K562 (cell line): ENCODE results near the gene ASB13. TPM values are rescaled to one million over a fixed set of nuclear protein-coding genes. Genes with fewer than 3 reads are reported as not detected.

ENCODE experiments used
- ATAC-seq: fragments of 200-7000 bp; cut with Tn5 transposase; 3 replicates; pipeline ENCODE4 v1.9.1; 2020; ENCODE audit warnings: moderate library complexity
- BruUV-seq: library from RNA; stranded (reverse); fragments of 400-500 nt; replicated peaks from 2 replicates; lab custom pipeline; 2021; lab: Mats Ljungman, UMichigan
- CTCF ChIA-PET: fragments of 300-600 bp; formaldehyde crosslinking; extraction: SDS; loops from one replicate; lab custom pipeline; 2021; ENCODE audit warnings: low intra/inter-chr PET ratio; lab: Yijun Ruan, JAX
- POLR2A ChIA-PET: fragments of 300-600, 350-650 bp; sonication (Branson Sonifier 250); formaldehyde crosslinking; extraction: SDS; loops from one replicate; lab custom pipeline; 2021; ENCODE audit warnings: antibody characterized with exemption, inconsistent platforms; lab: Yijun Ruan, JAX
- DNase-seq, 4 experiments: peaks; one replicate each; pipeline versions ENCODE4 v3.0.0 to v3.0.0-alpha.2; 2011 to 2018; ENCODE audit warnings: low spot score in 3 of 4, mixed read lengths in 3 of 4; ENCODE audit errors: extremely low read depth in 1 of 4
- FAIRE-seq: peaks from 2 replicates; lab custom pipeline; 2011; peaks lifted over from hg19 to GRCh38; lab: Jason Lieb, UNC
- H2AFZ ChIP-seq: 2 replicates; pipeline ENCODE4 v1.6.0; 2011; ENCODE audit warnings: low read depth, low read length, control low read depth, inconsistent platforms
- H3K27ac ChIP-seq: fragments of 200-600 bp; 3 replicates; pipeline ENCODE4 v1.8.0; 2011; ENCODE audit warnings: low read depth, mild to moderate bottlenecking, control low read depth, inconsistent platforms, low read length, moderate library complexity, mixed read lengths; ENCODE audit errors: extremely low read depth
- H3K27me3 ChIP-seq, 2 experiments: fragments of 300-600 bp in 1 of 2; 2 replicates in 1 of 2; 3 replicates in 1 of 2; pipeline versions ENCODE4 v1.6.0 to v1.8.0; 2011; ENCODE audit warnings: inconsistent platforms in 2 of 2, low read length in 2 of 2, mild to moderate bottlenecking in 1 of 2, mixed read lengths in 1 of 2, moderate library complexity in 1 of 2; ENCODE audit not compliant: control insufficient read depth in 2 of 2, insufficient read depth in 2 of 2
- H3K36me3 ChIP-seq: fragments of 300-600 bp; 3 replicates; pipeline ENCODE4 v1.8.0; 2011; ENCODE audit warnings: mild to moderate bottlenecking, low read length, inconsistent platforms; ENCODE audit not compliant: control insufficient read depth, insufficient read depth
- H3K4me1 ChIP-seq, 2 experiments: fragments of 200-600 bp in 1 of 2; replicated peaks in 1 of 2; 2 replicates in 1 of 2; 3 replicates in 1 of 2; pipeline versions ENCODE4 v1.5.1 to v1.8.0; 2011; ENCODE audit warnings: inconsistent platforms in 2 of 2, low read length in 2 of 2, mild to moderate bottlenecking in 1 of 2, mixed read lengths in 1 of 2, moderate library complexity in 1 of 2; ENCODE audit not compliant: control insufficient read depth in 2 of 2, insufficient read depth in 2 of 2
- H3K4me2 ChIP-seq: 2 replicates; pipeline ENCODE4 v1.6.1; 2011; ENCODE audit warnings: low read length, control low read depth, inconsistent platforms, mixed read lengths; ENCODE audit not compliant: insufficient read depth
- H3K4me3 ChIP-seq: fragments of 200-600 bp; sonication (generic), shearing (Covaris generic); 2 replicates; pipeline ENCODE4 v1.5.1; 2016; ENCODE audit warnings: control low read depth, inconsistent platforms
- H3K79me2 ChIP-seq: fragments of 200-600 bp; 3 replicates; pipeline ENCODE4 v1.8.0; 2011; ENCODE audit warnings: low read length, inconsistent platforms; ENCODE audit not compliant: control insufficient read depth, insufficient read depth
- H3K9ac ChIP-seq, 2 experiments: 2 replicates each; pipeline versions ENCODE4 v1.6.0 to v1.6.1; 2011; ENCODE audit warnings: low read depth in 2 of 2, low read length in 2 of 2, control low read depth in 1 of 2, inconsistent platforms in 1 of 2, mild to moderate bottlenecking in 1 of 2, mixed read lengths in 1 of 2; ENCODE audit not compliant: insufficient read depth in 1 of 2
- H3K9me1 ChIP-seq: one replicate; pipeline ENCODE4 v1.6.0; 2011; ENCODE audit warnings: inconsistent platforms, mild to moderate bottlenecking, low read length, moderate library complexity; ENCODE audit not compliant: control insufficient read depth, insufficient read depth
- H3K9me3 ChIP-seq: replicated peaks from 2 replicates; pipeline ENCODE4 v1.5.1; 2011; ENCODE audit warnings: low read depth, low read length, inconsistent platforms; ENCODE audit not compliant: control insufficient read depth, insufficient read depth
- H4K20me1 ChIP-seq: replicated peaks from 2 replicates; pipeline ENCODE4 v1.6.1; 2011; ENCODE audit warnings: low read length, inconsistent platforms, mixed read lengths; ENCODE audit not compliant: control insufficient read depth, insufficient read depth
- EGR1 ChIP-seq: fragments of 450-650 bp; conservative IDR thresholded peaks from 2 replicates; pipeline ENCODE4 v1.6.1; 2017; ENCODE audit warnings: mild to moderate bottlenecking
- GATAD2B ChIP-seq: fragments of 450-650 bp; IDR thresholded peaks from 2 replicates; pipeline ENCODE4 v1.6.1; 2017; ENCODE audit warnings: mild to moderate bottlenecking, borderline replicate concordance
- TEAD4 ChIP-seq, 2 experiments: sonication (generic) in 1 of 2; formaldehyde crosslinking in 1 of 2; IDR thresholded peaks; 2 replicates each; pipeline versions ENCODE4 v1.6.1 to v1.8.0; 2012 to 2022; ENCODE audit warnings: borderline replicate concordance in 1 of 2, inconsistent platforms in 1 of 2, low read length in 1 of 2, mild to moderate bottlenecking in 1 of 2, missing genetic modification reagents in 1 of 2
- WGBS: fragments of 100-300 bp; shearing (Covaris generic); methylation state at CpG from one replicate; pipeline ENCODE4 v1.1.6; 2016; ENCODE audit warnings: low coverage, mixed read lengths; ENCODE audit not compliant: insufficient coverage; ENCODE audit errors: missing lambda C conversion rate; 5-methylcytosine and 5-hydroxymethylcytosine counted together
- in situ Hi-C: fragments of 300-500 bp; cut with MboI; formaldehyde crosslinking; loops from 4 replicates; pipeline ENCODE4 v1.15.0; 2018; ENCODE audit warnings: inconsistent platforms, mixed read lengths
- intact Hi-C: fragments of 100-400 bp; cut with micrococcal nuclease; formaldehyde crosslinking; loops from 2 replicates; pipeline ENCODE4 v1.14.2; 2022
- polyA plus RNA-seq, 8 experiments: library from polyadenylated mRNA; depleted of rRNA in 4 of 8; stranded (reverse) in 5 of 8; unstranded in 3 of 8; fragments of >200 nt; fragmentation: Nextera tagmentation in 2 of 8; fragmentation: Illumina TruSeq in 1 of 8; extraction: Ambion mirVana in 2 of 8; extraction: Trizol in 1 of 8; gene quantifications; 2 replicates each; pipeline versions ENCODE4 v1.2.1 to v1.2.3, GENCODE V29; 2011 to 2014; ENCODE audit warnings: inconsistent platforms in 1 of 8, missing spikeins in 1 of 8
- total RNA-seq, 7 experiments: library from RNA; depleted of rRNA in 6 of 7; stranded (reverse); fragments of >200 nt in 6 of 7; fragmentation: Illumina TruSeq in 2 of 7; extraction: Trizol in 2 of 7; gene quantifications; 2 replicates each; pipeline versions ENCODE4 v1.2.1 to v1.2.3, GENCODE V29; 2011 to 2021; ENCODE audit warnings: low replicate concordance in 1 of 7

ASB13 gene
- total and polyA plus RNA-seq, 9 of the 15 experiments (the other 6 are each of a cell fraction or from before 2014, with no cell fraction given), result 5.2 to 28.8 (median 16.9) TPM

DNA sequence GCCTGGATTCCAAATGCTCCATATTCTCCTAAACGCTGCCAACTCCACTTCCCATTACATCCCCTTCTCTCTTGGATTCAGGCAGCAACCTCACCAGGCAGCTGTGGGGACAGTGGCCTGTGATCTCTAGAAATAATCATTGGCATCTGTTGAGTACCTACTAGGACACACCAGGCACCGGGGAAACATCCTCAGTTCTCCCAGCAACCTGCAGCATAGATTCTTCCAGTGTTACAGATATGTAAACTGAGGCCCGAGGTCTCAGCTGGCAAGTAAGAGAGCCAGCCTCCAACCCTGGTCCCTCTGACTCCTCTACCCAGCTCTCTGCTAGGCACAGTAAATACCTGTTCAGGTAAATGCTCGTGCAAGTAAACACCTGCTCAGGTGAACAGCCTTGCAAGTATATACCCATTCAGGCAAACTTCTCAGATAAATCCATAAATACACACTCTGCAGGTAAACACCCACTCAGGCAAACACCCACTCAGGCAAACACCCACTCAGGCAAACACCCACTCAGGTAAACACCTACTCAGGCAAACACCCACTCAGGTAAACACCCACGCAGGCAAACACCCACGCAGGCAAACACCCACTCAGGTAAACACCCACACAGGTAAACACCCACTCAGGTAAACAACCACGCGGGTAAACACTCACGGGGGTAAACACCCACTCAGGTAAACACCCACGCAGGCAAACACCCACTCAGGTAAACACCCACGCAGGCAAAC lies 18.7 kb downstream of the ASB13 start:
- Histone ChIP-seq H3K79me2 (no peaks in the 10 kb centered on the region), H3K36me3 (peaks cover 16% of the 10 kb centered on the region; the same call in 1 of the 3 replicates), H3K27ac (no peak overlapping the region), H2AFZ (no peak overlapping the region), H3K9me3 (no peaks in the 10 kb centered on the region), H3K4me3 (no peak overlapping the region), H3K9me1 (no peaks in the 10 kb centered on the region), H3K9ac (no peak overlapping the region), H3K27me3 (no peaks in the 10 kb centered on the region), H3K4me2 (no peak overlapping the region)
- no TSS peak for BruUV-seq
- intact Hi-C loops, result no loop called here
- DNase-seq (no peak), ATAC-seq (no peak)
- in situ Hi-C loops, result no loop called here
- whole genome bisulfite sequencing, result 58% methylated on average over 10 of the region's 11 CpGs
- POLR2A ChIA-PET, result no interaction called here
- 0 out of 2 replicates have a peak, but pooled peaks have one; percentile 7 for TF ChIP-seq TEAD4 (IDR thresholded peaks at IDR 0.05; ENCODE audit: low read length)
- no peak for TF ChIP-seq TEAD4 (CRISPR knock-in tag; IDR thresholded peaks at IDR 0.05; ENCODE audit: borderline replicate concordance)
- no peak for TF ChIP-seq GATAD2B
- TF ChIP-seq EGR1, result peak; percentile 66
- TF ChIP-seq, all 486 proteins: peak for 2
- no peak for FAIRE-seq
- H3K4me1 ChIP-seq, result peaks cover 0 to 11% of the 10 kb centered on the region in 2 experiments; a peak in 2 of 5 replicates
- H4K20me1 ChIP-seq, result no peaks in the 10 kb centered on the region
- CTCF ChIA-PET, result no interaction called here
